HCT116 (cell line): ENCODE results near the gene HPN. TPM values are rescaled to one million over a fixed set of nuclear protein-coding genes. Genes with fewer than 3 reads are reported as not detected.

Experiments
- ATAC-seq: fragments of 200-7000 bp; cut with Tn5 transposase; 2 replicates; pipeline ENCODE4 v1.9.1; 2020; ENCODE audit warnings: mild to moderate bottlenecking, moderate library complexity
- BruUV-seq: library from RNA; stranded (reverse); fragments of 400-500 nt; replicated peaks from 2 replicates; lab custom pipeline; 2021; lab: Mats Ljungman, UMichigan
- CTCF ChIA-PET: fragments of 300-600 bp; sonication (Branson Sonifier 250); formaldehyde crosslinking; loops from one replicate; lab custom pipeline; 2021; ENCODE audit warnings: antibody characterized with exemption; lab: Charles Lee
- POLR2A ChIA-PET: fragments of 300-600, 350-600 bp; sonication (Branson Sonifier 250); formaldehyde crosslinking; loops from one replicate; lab custom pipeline; 2021; ENCODE audit warnings: antibody characterized with exemption; lab: Charles Lee
- RAD21 ChIA-PET, 2 experiments: fragments of 300-600 bp; sonication (Branson Sonifier 250); formaldehyde crosslinking; loops; one replicate each; lab custom pipeline; 2023; ENCODE audit warnings: low total read pairs in 2 of 2; ENCODE audit not compliant: uncharacterized antibody in 2 of 2, unreplicated experiment in 2 of 2, low non-redundant PET in 1 of 2; lab: Charles Lee
- DNase-seq: peaks from one replicate; pipeline ENCODE4 v3.0.0-alpha.2; 2010; ENCODE audit warnings: low read depth, low spot score
- H2AFZ ChIP-seq: fragments of 200-600 bp; shearing (Covaris generic), sonication (generic); 2 replicates; pipeline ENCODE4 v1.6.1; 2017; ENCODE audit warnings: low read depth, mixed run types, mixed read lengths, antibody characterized with exemption, low read length; ENCODE audit not compliant: poor library complexity, severe bottlenecking
- H3K27ac ChIP-seq: 2 replicates; pipeline ENCODE4 v1.5.1; 2012; ENCODE audit warnings: low read depth, low read length
- H3K27me3 ChIP-seq: fragments of 200-600 bp; sonication (generic); 2 replicates; pipeline ENCODE4 v1.6.1; 2016; ENCODE audit warnings: mixed run types, low read length, mixed read lengths; ENCODE audit not compliant: insufficient read depth
- H3K36me3 ChIP-seq, 2 experiments: fragments of 200-500 bp in 1 of 2; fragments of 200-600 bp in 1 of 2; sonication (Bioruptor generic) in 1 of 2; sonication (generic) in 1 of 2; 2 replicates each; pipeline versions ENCODE4 v1.5.1 to v1.6.1; 2014 to 2016; ENCODE audit warnings: low read length in 2 of 2, inconsistent platforms in 1 of 2, mixed read lengths in 1 of 2, mixed run types in 1 of 2; ENCODE audit not compliant: insufficient read depth in 2 of 2, control insufficient read depth in 1 of 2
- H3K4me1 ChIP-seq, 2 experiments: fragments of 200-600 bp in 1 of 2; sonication (generic) in 1 of 2; 2 replicates each; pipeline versions ENCODE4 v1.5.1 to v1.6.1; 2012 to 2017; ENCODE audit warnings: low read length in 2 of 2, inconsistent platforms in 1 of 2, mild to moderate bottlenecking in 1 of 2, mixed read lengths in 1 of 2, mixed run types in 1 of 2, moderate library complexity in 1 of 2; ENCODE audit not compliant: insufficient read depth in 2 of 2, control insufficient read depth in 1 of 2
- H3K4me2 ChIP-seq: fragments of 200-600 bp; sonication (generic); 2 replicates; pipeline ENCODE4 v1.6.1; 2017; ENCODE audit warnings: mixed run types, low read length, mixed read lengths
- H3K4me3 ChIP-seq, 2 experiments: fragments of 200-600 bp in 1 of 2; sonication (generic) in 1 of 2; replicated peaks in 1 of 2; 2 replicates each; pipeline ENCODE4 v1.5.1; 2011 to 2016; ENCODE audit warnings: low read length in 2 of 2, control low read depth in 1 of 2, low read depth in 1 of 2, mild to moderate bottlenecking in 1 of 2, mixed read lengths in 1 of 2, mixed run types in 1 of 2
- H3K79me2 ChIP-seq: fragments of 200-600 bp; sonication (generic); 2 replicates; pipeline ENCODE4 v1.6.1; 2017; ENCODE audit warnings: mild to moderate bottlenecking, mixed run types, low read length, moderate library complexity, mixed read lengths; ENCODE audit not compliant: insufficient read depth
- H3K9ac ChIP-seq: fragments of 200-600 bp; sonication (generic); 2 replicates; pipeline ENCODE4 v1.6.1; 2016; ENCODE audit warnings: low read length, mixed read lengths
- H3K9me2 ChIP-seq: fragments of 200-600 bp; sonication (generic), shearing (Covaris generic); 2 replicates; pipeline ENCODE4 v1.6.1; 2017; ENCODE audit warnings: mixed run types, mild to moderate bottlenecking, moderate library complexity; ENCODE audit not compliant: insufficient read depth
- H3K9me3 ChIP-seq, 2 experiments: fragments of 200-500 bp in 1 of 2; fragments of 200-600 bp in 1 of 2; sonication (Bioruptor generic) in 1 of 2; sonication (generic) in 1 of 2; 2 replicates each; pipeline ENCODE4 v1.6.1; 2014 to 2017; ENCODE audit warnings: low read length in 2 of 2, mixed read lengths in 2 of 2, inconsistent platforms in 1 of 2, low read depth in 1 of 2, mild to moderate bottlenecking in 1 of 2, mixed run types in 1 of 2, moderate library complexity in 1 of 2; ENCODE audit not compliant: control insufficient read depth in 1 of 2, insufficient read depth in 1 of 2
- H4K20me1 ChIP-seq: fragments of 200-600 bp; sonication (generic), shearing (Covaris generic); 2 replicates; pipeline ENCODE4 v1.6.1; 2017; ENCODE audit warnings: mixed run types, mild to moderate bottlenecking, moderate library complexity; ENCODE audit not compliant: insufficient read depth
- EGR1 ChIP-seq: IDR thresholded peaks from 2 replicates; pipeline ENCODE4 v1.6.1; 2012; ENCODE audit warnings: low read depth
- ELF1 ChIP-seq: IDR thresholded peaks from 2 replicates; pipeline ENCODE4 v1.6.1; 2012; ENCODE audit warnings: low read depth, borderline replicate concordance
- EZH2 ChIP-seq: fragments of 200-600 bp; sonication (generic); IDR thresholded peaks from 2 replicates; pipeline ENCODE4 v1.6.1; 2017; ENCODE audit warnings: antibody characterized with exemption, mixed run types
- FOSL1 ChIP-seq: IDR thresholded peaks from 2 replicates; pipeline ENCODE4 v1.6.1; 2012; ENCODE audit warnings: low read depth
- RAD21 ChIP-seq: IDR thresholded peaks from 2 replicates; pipeline ENCODE4 v1.6.1; 2012; ENCODE audit warnings: low read depth, mild to moderate bottlenecking
- ZBTB33 ChIP-seq: IDR thresholded peaks from 2 replicates; pipeline ENCODE4 v1.6.1; 2011; ENCODE audit warnings: mild to moderate bottlenecking, low read length, moderate library complexity; ENCODE audit not compliant: insufficient replicate concordance; ENCODE audit errors: extremely low read depth
- intact Hi-C: fragments of 100-400 bp; cut with micrococcal nuclease; formaldehyde crosslinking; loops from 2 replicates; pipeline ENCODE4 v1.10.0; 2022
- total RNA-seq: library from RNA; stranded (reverse); gene quantifications from one replicate; pipeline ENCODE4 v1.2.1, GENCODE V29; 2021; ENCODE audit not compliant: unreplicated experiment
- TF ChIP-seq, protein P1 (sequence below), 3 experiments: fragments of 200-600 bp in 1 of 3; sonication (generic) in 1 of 3; IDR thresholded peaks in 2 of 3; conservative IDR thresholded peaks in 1 of 3; 2 replicates each; pipeline ENCODE4 v1.5.1; 2012 to 2017; ENCODE audit warnings: low read depth in 2 of 3, low read length in 2 of 3, antibody characterized with exemption in 1 of 3, borderline replicate concordance in 1 of 3, control low read depth in 1 of 3, mild to moderate bottlenecking in 1 of 3, mixed read lengths in 1 of 3, mixed run types in 1 of 3, moderate library complexity in 1 of 3; ENCODE audit not compliant: insufficient read depth in 1 of 3
- TF ChIP-seq, protein P2 (sequence below): IDR thresholded peaks from 2 replicates; pipeline ENCODE4 v1.6.1; 2012

The HPN gene
- total RNA-seq, 1 experiment from 2014 or later = 0.32 TPM

GRCh38 chr19:35086455-35086854 is 44.9 kb downstream of the HPN start:
- Histone ChIP-seq H3K4me2 (no peak overlapping the region), H2AFZ (no peak overlapping the region), H3K4me1 (peaks cover 0 to 17% of the 10 kb centered on the region in 2 experiments; a peak in 2 of 4 replicates), H3K79me2 (no peaks in the 10 kb centered on the region), H3K27me3 (no peaks in the 10 kb centered on the region), H3K36me3 (no peaks in the 10 kb centered on the region), H4K20me1 (no peaks in the 10 kb centered on the region), H3K27ac (no peak overlapping the region), H3K9me3 (no peaks in the 10 kb centered on the region), H3K9me2 (no peaks in the 10 kb centered on the region), H3K9ac (no peak overlapping the region), H3K4me3 (no peak overlapping the region)
- ChIA-PET CTCF (interaction anchor here (1.4 kb wide), 1 partner anchor 42 kb away, joined by 4 read pairs; no protein-coding TSS in a partner anchor), POLR2A (no interaction called here), RAD21 (no interaction called here)
- BruUV-seq = no TSS peak
- ATAC-seq (no peak), DNase-seq (no peak)
- TF ChIP-seq FOSL1 = no peak
- no peak for TF ChIP-seq ZBTB33
- TF ChIP-seq, protein P1, sequence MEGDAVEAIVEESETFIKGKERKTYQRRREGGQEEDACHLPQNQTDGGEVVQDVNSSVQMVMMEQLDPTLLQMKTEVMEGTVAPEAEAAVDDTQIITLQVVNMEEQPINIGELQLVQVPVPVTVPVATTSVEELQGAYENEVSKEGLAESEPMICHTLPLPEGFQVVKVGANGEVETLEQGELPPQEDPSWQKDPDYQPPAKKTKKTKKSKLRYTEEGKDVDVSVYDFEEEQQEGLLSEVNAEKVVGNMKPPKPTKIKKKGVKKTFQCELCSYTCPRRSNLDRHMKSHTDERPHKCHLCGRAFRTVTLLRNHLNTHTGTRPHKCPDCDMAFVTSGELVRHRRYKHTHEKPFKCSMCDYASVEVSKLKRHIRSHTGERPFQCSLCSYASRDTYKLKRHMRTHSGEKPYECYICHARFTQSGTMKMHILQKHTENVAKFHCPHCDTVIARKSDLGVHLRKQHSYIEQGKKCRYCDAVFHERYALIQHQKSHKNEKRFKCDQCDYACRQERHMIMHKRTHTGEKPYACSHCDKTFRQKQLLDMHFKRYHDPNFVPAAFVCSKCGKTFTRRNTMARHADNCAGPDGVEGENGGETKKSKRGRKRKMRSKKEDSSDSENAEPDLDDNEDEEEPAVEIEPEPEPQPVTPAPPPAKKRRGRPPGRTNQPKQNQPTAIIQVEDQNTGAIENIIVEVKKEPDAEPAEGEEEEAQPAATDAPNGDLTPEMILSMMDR (IDR thresholded peaks at IDR 0.05 in 2 of 3, conservative IDR thresholded peaks at IDR 0.05 in 1 of 3; ENCODE audit: borderline replicate concordance in 1 of 3, insufficient read depth in 1 of 3, low read depth in 2 of 3, low read length in 2 of 3) = no peak
- no peak for TF ChIP-seq EGR1
- no peak for TF ChIP-seq ELF1
- TF ChIP-seq, protein P2, sequence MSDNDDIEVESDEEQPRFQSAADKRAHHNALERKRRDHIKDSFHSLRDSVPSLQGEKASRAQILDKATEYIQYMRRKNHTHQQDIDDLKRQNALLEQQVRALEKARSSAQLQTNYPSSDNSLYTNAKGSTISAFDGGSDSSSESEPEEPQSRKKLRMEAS = no peak
- TF ChIP-seq RAD21 = no peak
- no peak for TF ChIP-seq EZH2
- intact Hi-C loops = no loop called here
